NK-92 (cell line): Measurements from ENCODE around the gene GP9.

Source experiments
- DNase-seq: peaks from one replicate; lab custom pipeline; 2025; ENCODE audit not compliant: unreplicated experiment; lab: John Stamatoyannopoulos, UW

Gene GP9

GRCh38 chr3:129027544-129027880 lies 33.1 kb upstream of the GP9 start:
- no peak for DNase-seq

- DNase-seq: no peak
Observed at GRCh38 chr3:129028866-129029265, 31.7 kb upstream of the GP9 start.

- DNase-seq: no peak
Observed at GRCh38 chr3:129030611-129031010, 30.0 kb upstream of the GP9 start.

DNA sequence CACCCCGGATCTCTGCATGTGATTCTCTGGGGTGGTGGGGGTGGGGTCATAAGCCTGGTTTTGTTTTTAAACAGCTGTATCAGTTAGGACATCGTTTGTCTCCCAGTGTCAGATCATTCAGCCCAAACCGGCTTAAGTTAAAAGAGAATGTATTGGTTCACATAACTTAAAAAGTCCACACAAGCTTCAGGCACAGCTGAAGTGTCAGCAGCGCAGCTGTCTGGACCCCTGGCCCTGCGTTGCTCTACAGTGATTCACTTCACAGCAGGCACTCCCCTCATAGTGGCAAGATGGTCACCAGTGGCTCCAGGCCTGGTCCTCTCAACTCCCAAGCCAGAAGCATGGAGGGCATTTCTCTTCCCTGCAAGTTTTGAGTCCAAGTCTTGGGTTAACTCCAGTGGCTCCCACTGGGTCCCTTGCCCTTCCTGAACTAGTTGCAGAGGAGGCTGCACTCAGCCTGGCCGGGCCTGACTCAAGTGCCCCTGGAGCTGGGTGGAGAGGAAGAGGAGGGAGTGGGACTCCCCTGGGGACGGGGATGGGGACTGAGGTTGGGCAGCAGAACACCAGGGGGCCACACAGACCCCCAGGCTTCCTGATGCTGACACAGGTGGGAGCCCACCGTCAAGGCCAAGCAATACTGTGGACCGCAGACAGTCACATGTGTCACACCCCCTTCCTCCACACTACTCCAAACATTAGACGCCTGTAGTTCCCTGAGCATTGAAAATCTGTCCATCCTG lies 28.9 kb upstream of the GP9 start:
- DNase-seq: no peak

DNA sequence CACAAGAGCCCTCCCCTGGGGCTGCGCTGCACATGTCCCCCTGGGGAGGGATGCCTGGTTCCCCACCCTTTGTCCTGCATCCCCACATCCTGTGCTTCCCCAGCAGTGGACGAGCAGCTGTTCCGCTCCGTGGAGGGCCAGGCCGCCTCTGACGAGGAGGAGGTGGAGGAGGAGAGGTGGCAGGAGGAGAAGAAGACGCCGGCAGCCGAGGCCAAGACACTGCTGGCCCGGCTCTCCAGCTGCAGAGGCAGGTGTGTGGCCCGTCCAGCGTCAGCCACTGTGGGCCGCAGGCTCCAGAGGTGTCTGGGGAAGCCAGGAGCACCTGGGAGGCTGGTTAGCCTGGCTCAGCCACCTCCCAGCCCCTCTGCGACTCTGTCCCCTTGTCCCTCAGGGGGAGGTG lies 27.9 kb upstream of the GP9 start:
- DNase-seq: no peak

GRCh38 chr3:129033151-129033550 lies 27.4 kb upstream of the GP9 start:
- no peak for DNase-seq

DNA sequence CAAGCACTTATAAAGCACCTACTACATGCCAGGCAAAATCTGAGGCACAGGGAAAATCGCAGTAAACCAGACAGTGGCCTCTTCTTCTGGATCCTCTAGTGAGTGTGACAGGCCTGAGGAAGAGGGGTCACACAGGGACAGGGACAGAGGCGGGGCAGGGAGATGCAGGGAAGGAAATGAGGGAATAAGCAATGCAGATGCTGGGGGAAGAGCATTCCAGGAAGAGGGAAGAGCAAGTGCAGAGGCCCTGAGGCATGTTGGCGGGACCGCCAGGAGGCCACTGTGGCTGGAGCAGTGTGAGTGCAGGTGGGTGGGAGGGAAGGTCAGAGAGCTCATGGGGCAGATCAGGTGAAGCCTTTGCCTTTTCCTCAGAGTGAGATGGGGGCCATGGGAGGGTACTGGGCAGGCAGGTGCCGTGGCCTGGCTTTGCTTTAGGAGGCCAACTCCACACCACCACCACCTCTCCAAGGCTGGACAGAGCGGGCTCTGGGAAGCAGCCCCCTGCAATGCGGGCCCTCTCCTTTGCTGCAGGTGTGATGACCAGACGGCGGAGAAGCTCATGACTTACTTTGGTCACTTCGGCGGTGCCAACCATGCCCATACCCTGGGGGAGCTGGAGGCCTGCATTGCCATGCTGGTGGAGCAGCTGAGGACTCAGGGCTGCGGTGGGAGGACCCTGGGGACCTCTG lies 26.8 kb upstream of the GP9 start:
- DNase-seq: no peak

- no peak for DNase-seq
Observed at GRCh38 chr3:129034642-129035041, 25.9 kb upstream of the GP9 start.

- no peak for DNase-seq
Observed at GRCh38 chr3:129035360-129036221, 25.0 kb upstream of the GP9 start.

DNA sequence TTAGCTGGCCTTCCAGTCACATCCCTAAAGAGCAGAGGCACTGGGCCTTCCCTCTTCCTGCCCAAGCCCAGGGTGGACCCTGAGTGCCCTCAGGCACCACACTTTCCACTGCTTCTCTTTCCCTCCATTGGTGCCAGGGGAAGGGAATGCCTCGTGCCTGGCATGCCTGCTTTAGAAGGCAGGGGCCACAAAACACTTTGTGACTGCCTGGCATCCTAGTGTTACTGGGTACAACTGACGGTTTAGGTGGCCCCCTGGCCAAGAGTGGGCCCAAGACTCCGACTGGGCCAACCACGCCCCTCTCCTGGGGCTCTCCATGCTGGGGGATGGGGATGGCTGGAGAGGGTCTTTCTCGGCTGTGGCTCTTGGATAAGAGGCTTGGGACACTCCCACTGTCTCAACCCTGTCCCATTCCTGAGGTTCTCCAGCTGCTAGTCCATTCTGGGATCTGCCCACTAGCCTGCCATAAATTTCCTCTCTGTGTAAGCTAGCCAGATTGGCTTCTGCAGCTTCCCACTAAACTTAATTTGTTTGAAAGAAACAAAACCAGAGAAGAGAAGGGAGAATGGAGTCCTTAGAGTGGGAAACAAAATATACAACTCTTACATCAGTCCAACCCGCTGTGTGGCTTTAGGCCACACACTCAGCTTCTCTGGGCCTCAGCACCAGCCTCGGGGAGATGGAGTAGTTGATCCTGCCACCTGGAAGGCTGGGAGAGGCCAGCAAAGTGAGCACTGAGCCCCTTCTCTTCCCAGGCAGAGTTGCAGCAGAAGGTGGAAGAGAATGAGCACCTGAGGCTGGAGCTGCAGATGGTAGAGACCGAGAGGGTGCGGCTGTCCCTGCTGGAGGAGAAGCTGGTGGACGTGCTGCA lies 24.1 kb upstream of the GP9 start:
- no peak for DNase-seq

DNA sequence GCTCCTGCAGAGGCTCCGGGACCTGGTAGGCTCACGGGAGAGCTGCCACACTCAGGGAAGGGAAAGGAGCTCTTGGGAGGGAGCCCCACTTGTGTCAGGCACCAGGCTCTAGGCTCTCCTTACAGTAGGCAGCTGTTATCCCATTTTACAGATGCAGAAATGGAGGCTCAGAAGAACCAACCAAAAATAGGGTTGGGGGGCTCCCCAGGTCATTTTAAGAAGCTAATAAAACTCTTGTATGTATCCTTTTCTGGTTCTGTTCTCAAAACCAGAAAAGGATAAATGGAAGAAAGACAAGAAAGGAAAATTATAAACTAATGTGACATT lies 23.5 kb upstream of the GP9 start:
- DNase-seq: no peak

- no peak for DNase-seq
Observed at GRCh38 chr3:129038121-129038855, 22.3 kb upstream of the GP9 start.

DNA sequence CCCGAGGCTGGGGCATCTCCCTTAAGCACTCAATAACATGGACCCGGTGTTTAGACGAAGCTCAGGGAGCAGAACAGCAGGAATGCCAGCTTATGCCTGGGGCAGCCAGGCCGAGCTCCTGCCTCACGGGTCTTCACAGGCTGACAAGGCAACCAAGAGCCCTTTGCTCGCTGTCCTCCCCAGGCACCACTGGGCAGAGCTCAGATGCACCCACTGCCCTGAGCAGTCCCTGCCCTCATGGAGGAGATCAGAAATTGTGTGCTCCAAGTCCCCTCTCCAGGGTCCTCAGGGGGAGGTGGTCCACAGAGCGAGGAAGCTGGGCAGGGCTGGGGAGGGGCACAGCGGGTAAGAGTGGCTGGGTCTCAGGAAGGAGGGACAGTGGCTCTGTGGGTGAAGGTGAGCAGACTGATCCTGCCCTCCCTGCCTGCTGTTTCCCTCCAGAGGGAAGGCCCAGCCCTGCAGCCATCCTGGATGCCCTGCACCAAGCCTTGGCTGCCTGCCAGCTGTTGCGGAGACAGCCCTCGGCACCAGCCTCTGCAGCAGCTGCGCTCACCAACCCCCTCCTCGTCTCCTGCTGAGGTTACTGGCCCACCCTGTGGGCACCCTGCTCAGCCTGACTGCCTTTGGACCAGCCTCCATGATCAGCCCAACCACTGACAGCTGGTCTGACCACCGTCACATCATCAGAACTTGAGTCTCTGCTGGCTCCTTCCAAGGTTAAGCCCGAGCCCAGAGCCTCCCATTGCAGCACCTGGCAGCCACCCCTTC lies 21.1 kb upstream of the GP9 start:
- DNase-seq: no peak

DNA sequence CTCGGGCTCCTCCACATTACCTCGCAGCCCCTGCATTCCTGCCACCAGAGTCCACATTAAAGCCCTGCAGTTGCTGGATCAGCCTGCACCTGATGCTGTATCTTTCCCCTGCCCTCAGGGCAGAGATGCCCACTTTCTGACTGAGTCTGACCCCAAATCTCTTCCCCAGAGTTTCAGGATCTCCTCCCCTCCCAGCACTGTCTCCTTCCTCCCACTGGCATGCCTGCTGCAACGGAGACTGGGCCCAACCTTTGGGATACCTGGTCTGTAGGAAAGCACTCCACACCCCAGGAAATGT lies 20.6 kb upstream of the GP9 start:
- no peak for DNase-seq

- no peak for DNase-seq
Observed at GRCh38 chr3:129040579-129041300, 19.8 kb upstream of the GP9 start.

GRCh38 chr3:129045675-129046036 lies 14.9 kb upstream of the GP9 start:
- DNase-seq: no peak

- no peak for DNase-seq
Observed at GRCh38 chr3:129046037-129046731, 14.4 kb upstream of the GP9 start.

GRCh38 chr3:129046732-129047552 lies 13.6 kb upstream of the GP9 start:
- no peak for DNase-seq
